Fibroblast of skin of scalp (primary cell): ENCODE results near the gene LSR.

ENCODE experiments used
- DNase-seq: peaks from one replicate; pipeline ENCODE4 v3.0.0-alpha.2; 2013

LSR gene

GRCh38 chr19:35287713-35288112 lies 38.9 kb downstream of the LSR start:
- DNase-seq = no peak

GRCh38 chr19:35288331-35288730 lies 39.5 kb downstream of the LSR start:
- DNase-seq = no peak

GRCh38 chr19:35288906-35289305 lies 40.1 kb downstream of the LSR start:
- DNase-seq = no peak

- DNase-seq = no peak
Measured at GRCh38 chr19:35290381-35291127, 41.8 kb downstream of the LSR start.

GRCh38 chr19:35291259-35291658 lies 42.5 kb downstream of the LSR start:
- DNase-seq = no peak

- no peak for DNase-seq
Measured at GRCh38 chr19:35291916-35292315, 43.1 kb downstream of the LSR start, which contains the start of gene MAG. Gene MAG, plus strand, starts transcription at chr19:35292161. Its CDS starts 3,248 bp downstream, at chr19:35295409.

- no peak for DNase-seq
Measured at GRCh38 chr19:35292421-35293362, 43.9 kb downstream of the LSR start.

GRCh38 chr19:35293363-35293739 lies 44.5 kb downstream of the LSR start:
- no peak for DNase-seq

GRCh38 chr19:35293808-35294207 lies 45.0 kb downstream of the LSR start:
- no peak for DNase-seq

- DNase-seq = no peak
Measured at GRCh38 chr19:35294328-35294727, 45.5 kb downstream of the LSR start.

GRCh38 chr19:35294859-35295791 lies 46.3 kb downstream of the LSR start:
- DNase-seq = no peak

- DNase-seq = no peak
Measured at GRCh38 chr19:35295792-35296462, 47.1 kb downstream of the LSR start.

- DNase-seq = no peak
Measured at GRCh38 chr19:35296644-35297514, 48.1 kb downstream of the LSR start.

- no peak for DNase-seq
Measured at GRCh38 chr19:35297515-35297848, 48.7 kb downstream of the LSR start.

GRCh38 chr19:35297922-35298321 lies 49.1 kb downstream of the LSR start:
- no peak for DNase-seq

GRCh38 chr19:35298561-35298972 lies 49.8 kb downstream of the LSR start:
- no peak for DNase-seq

- no peak for DNase-seq
Measured at GRCh38 chr19:35299523-35300338, 50.9 kb downstream of the LSR start.

GRCh38 chr19:35300339-35300649 lies 51.5 kb downstream of the LSR start:
- no peak for DNase-seq

- DNase-seq = no peak
Measured at GRCh38 chr19:35301961-35302360, 53.2 kb downstream of the LSR start.

- DNase-seq = no peak
Measured at GRCh38 chr19:35302446-35302845, 53.6 kb downstream of the LSR start.
